Measurements from ENCODE around the gene AASS. TPM values are rescaled to one million over a fixed set of nuclear protein-coding genes. Genes with fewer than 3 reads are reported as not detected.
A peak's percentile ranks its signal among the peaks of the same experiment; 100 is the strongest.

The AASS gene
- total and polyA plus RNA-seq, 2 donors (not counting 3 experiments of a cell fraction or from before 2014, with no cell fraction given), result 11.1 to 27.8 TPM

GRCh38 chr7:122068999-122069398, 75.0 kb downstream of the AASS start:
- intact Hi-C loops (cut with micrococcal nuclease) (no loop called here), dilution Hi-C loops (cut with MboI; ENCODE audit: extremely low pct_ligation_motif_present, low sequenced_read_pairs) (no loop called here)
- H3K36me3 ChIP-seq (ENCODE audit: control insufficient read depth in 2 of 2, extremely low read depth in 1 of 2, insufficient read depth in 2 of 2, low read length in 2 of 2), result no peaks in the 10 kb centered on the region
- TF ChIP-seq JUN (IDR thresholded peaks at IDR 0.05; ENCODE audit: borderline replicate concordance, insufficient read depth, insufficient read length, low read depth) (no peak), FOS (IDR thresholded peaks at IDR 0.05; ENCODE audit: borderline replicate concordance, insufficient read depth, low read length) (peak; percentile 24)
- DNase-seq (ENCODE audit: low read depth, low spot score), result no peak
- no peak for FAIRE-seq
- H2AFZ ChIP-seq (ENCODE audit: low read depth, low read length), result no peak overlapping the region
- H3K9ac ChIP-seq (replicated peaks; ENCODE audit: extremely low read depth, insufficient read depth, low read length), result no peak overlapping the region
- no peaks in the 10 kb centered on the region for H3K9me3 ChIP-seq (replicated peaks; ENCODE audit: control insufficient read depth, insufficient read depth, low read length)
- no peaks in the 10 kb centered on the region for H3K4me1 ChIP-seq (ENCODE audit: control insufficient read depth, extremely low read depth, insufficient read depth, low read length)
- H3K9me1 ChIP-seq (replicated peaks; ENCODE audit: control insufficient read depth, extremely low read depth, insufficient read depth, low read length), result peaks cover 2% of the 10 kb centered on the region
- CTCF ChIA-PET, result no interaction called here
- no peak overlapping the region for H3K4me2 ChIP-seq (ENCODE audit: insufficient read depth, low read length)
- no TSS peak for BruUV-seq (replicated peaks)
- no peaks in the 10 kb centered on the region for H4K20me1 ChIP-seq (replicated peaks; ENCODE audit: control insufficient read depth, extremely low read depth, insufficient read depth, low read length)
- H3K27me3 ChIP-seq (ENCODE audit: control insufficient read depth in 2 of 2, insufficient read depth in 2 of 2, low read length in 2 of 2), result no peaks in the 10 kb centered on the region
- no peak overlapping the region for H3K4me3 ChIP-seq (replicated peaks in 1 of 3; ENCODE audit: insufficient read depth in 1 of 3, low read depth in 1 of 3, low read length in 3 of 3)
- H3K27ac ChIP-seq (ENCODE audit: insufficient read depth, low read depth, low read length), result no peak overlapping the region
- POLR2A ChIA-PET, result no interaction called here
- no peaks in the 10 kb centered on the region for H3K79me2 ChIP-seq (ENCODE audit: control insufficient read depth, insufficient read depth, low read length)

- Histone ChIP-seq H3K79me2 (ENCODE audit: control insufficient read depth, insufficient read depth, low read length) (no peaks in the 10 kb centered on the region), H3K9ac (replicated peaks; ENCODE audit: extremely low read depth, insufficient read depth, low read length) (no peak overlapping the region), H3K27ac (ENCODE audit: insufficient read depth, low read depth, low read length) (no peak overlapping the region), H3K9me1 (replicated peaks; ENCODE audit: control insufficient read depth, extremely low read depth, insufficient read depth, low read length) (peaks cover 2% of the 10 kb centered on the region), H3K9me3 (replicated peaks; ENCODE audit: control insufficient read depth, insufficient read depth, low read length) (no peaks in the 10 kb centered on the region), H3K4me2 (ENCODE audit: insufficient read depth, low read length) (no peak overlapping the region), H2AFZ (ENCODE audit: low read depth, low read length) (no peak overlapping the region), H3K4me3 (replicated peaks in 1 of 3; ENCODE audit: insufficient read depth in 1 of 3, low read depth in 1 of 3, low read length in 3 of 3) (no peak overlapping the region), H3K36me3 (ENCODE audit: control insufficient read depth in 2 of 2, extremely low read depth in 1 of 2, insufficient read depth in 2 of 2, low read length in 2 of 2) (no peaks in the 10 kb centered on the region), H3K4me1 (ENCODE audit: control insufficient read depth, extremely low read depth, insufficient read depth, low read length) (no peaks in the 10 kb centered on the region), H3K27me3 (ENCODE audit: control insufficient read depth in 2 of 2, insufficient read depth in 2 of 2, low read length in 2 of 2) (no peaks in the 10 kb centered on the region), H4K20me1 (replicated peaks; ENCODE audit: control insufficient read depth, extremely low read depth, insufficient read depth, low read length) (no peaks in the 10 kb centered on the region)
- FAIRE-seq, result no peak
- no TSS peak for BruUV-seq (replicated peaks)
- intact Hi-C loops (cut with micrococcal nuclease) (no loop called here), dilution Hi-C loops (cut with MboI; ENCODE audit: extremely low pct_ligation_motif_present, low sequenced_read_pairs) (no loop called here)
- DNase-seq (ENCODE audit: low read depth, low spot score), result no peak
- ChIA-PET POLR2A (no interaction called here), CTCF (interaction anchor here (1.3 kb wide), 1 partner anchor 74 kb away, joined by 3 read pairs; no protein-coding TSS in a partner anchor)
- TF ChIP-seq CTCF (IDR thresholded peaks at IDR 0.05; ENCODE audit: extremely low read depth in 1 of 2, insufficient read depth in 1 of 2, low read depth in 1 of 2, low read length in 2 of 2), result no peak
- no peak for TF ChIP-seq JUN (IDR thresholded peaks at IDR 0.05; ENCODE audit: borderline replicate concordance, insufficient read depth, insufficient read length, low read depth)
- no peak for TF ChIP-seq MYC (IDR thresholded peaks at IDR 0.05; ENCODE audit: low read depth, low read length)
- TF ChIP-seq POLR2AphosphoS5 (IDR thresholded peaks at IDR 0.05; ENCODE audit: insufficient read depth, low read depth, low read length), result no peak
- no peak for TF ChIP-seq POLR2A (IDR thresholded peaks at IDR 0.05; ENCODE audit: low read depth, low read length)
- no peak for TF ChIP-seq FOS (IDR thresholded peaks at IDR 0.05; ENCODE audit: borderline replicate concordance, insufficient read depth, low read length)
- no peak for TF ChIP-seq EZH2 (IDR thresholded peaks at IDR 0.05; ENCODE audit: borderline replicate concordance, low read depth, low read length, severe bottlenecking)
- no peak for TF ChIP-seq MAX (IDR thresholded peaks at IDR 0.05; ENCODE audit: insufficient read depth, insufficient read length)
- no peak for TF ChIP-seq GATA2 (IDR thresholded peaks at IDR 0.05; ENCODE audit: insufficient read depth, insufficient read length, low read depth, low read length)
These were observed 76.0 kb downstream of the AASS start for GRCh38 chr7:122068046-122068445.

All from endothelial cell of umbilical vein (primary cell).